ENCODE data around the gene WDR33. TPM values are rescaled to one million over a fixed set of nuclear protein-coding genes. Genes with fewer than 3 reads are reported as not detected.

WDR33 gene
- total and polyA plus RNA-seq, 2 donors (not counting 3 experiments of a cell fraction or from before 2014, with no cell fraction given) = 16.4 to 52.5 TPM

GRCh38 chr2:127763776-127764175 is 47.2 kb downstream of the WDR33 start:
- no peak for DNase-seq (ENCODE audit: low read depth, low spot score)
- H3K4me1 ChIP-seq (ENCODE audit: control insufficient read depth, extremely low read depth, insufficient read depth, low read length) = no peaks in the 10 kb centered on the region
- no TSS peak for BruUV-seq (replicated peaks)
- intact Hi-C loops (cut with micrococcal nuclease) (no loop called here), dilution Hi-C loops (cut with MboI; ENCODE audit: extremely low pct_ligation_motif_present, low sequenced_read_pairs) (no loop called here)
- no peak overlapping the region for H3K4me2 ChIP-seq (ENCODE audit: insufficient read depth, low read length)
- peaks cover 14 to 38% of the 10 kb centered on the region in 2 experiments for H3K36me3 ChIP-seq (ENCODE audit: control insufficient read depth in 2 of 2, extremely low read depth in 1 of 2, insufficient read depth in 2 of 2, low read length in 2 of 2)
- no peaks in the 10 kb centered on the region for H3K79me2 ChIP-seq (ENCODE audit: control insufficient read depth, insufficient read depth, low read length)
- no peak overlapping the region for H2AFZ ChIP-seq (ENCODE audit: low read depth, low read length)
- TF ChIP-seq GATA2 (IDR thresholded peaks at IDR 0.05; ENCODE audit: insufficient read depth, insufficient read length, low read depth, low read length) (no peak), FOS (IDR thresholded peaks at IDR 0.05; ENCODE audit: borderline replicate concordance, insufficient read depth, low read length) (no peak)
- H4K20me1 ChIP-seq (replicated peaks; ENCODE audit: control insufficient read depth, extremely low read depth, insufficient read depth, low read length) = peaks cover 2% of the 10 kb centered on the region
- POLR2A ChIA-PET = no interaction called here
- H3K4me3 ChIP-seq (replicated peaks in 1 of 3; ENCODE audit: insufficient read depth in 1 of 3, low read depth in 1 of 3, low read length in 3 of 3) = no peak overlapping the region
- no peak overlapping the region for H3K9ac ChIP-seq (replicated peaks; ENCODE audit: extremely low read depth, insufficient read depth, low read length)
- no peaks in the 10 kb centered on the region for H3K9me1 ChIP-seq (replicated peaks; ENCODE audit: control insufficient read depth, extremely low read depth, insufficient read depth, low read length)
- CTCF ChIA-PET = no interaction called here
- FAIRE-seq = no peak
- H3K9me3 ChIP-seq (replicated peaks; ENCODE audit: control insufficient read depth, insufficient read depth, low read length) = no peaks in the 10 kb centered on the region
- no peak overlapping the region for H3K27ac ChIP-seq (ENCODE audit: insufficient read depth, low read depth, low read length)
- H3K27me3 ChIP-seq (ENCODE audit: control insufficient read depth in 2 of 2, insufficient read depth in 2 of 2, low read length in 2 of 2) = no peaks in the 10 kb centered on the region

- no peak overlapping the region for H3K9ac ChIP-seq (replicated peaks; ENCODE audit: extremely low read depth, insufficient read depth, low read length)
Measured at GRCh38 chr2:127762846-127763245, 48.1 kb downstream of the WDR33 start.

More at GRCh38 chr2:127762846-127763245, 48.1 kb downstream of the WDR33 start:
- H3K79me2 ChIP-seq (ENCODE audit: control insufficient read depth, insufficient read depth, low read length) = no peaks in the 10 kb centered on the region
- FAIRE-seq (no peak), DNase-seq (ENCODE audit: low read depth, low spot score) (no peak)
- intact Hi-C loops (cut with micrococcal nuclease) = no loop called here
- no peak overlapping the region for H3K4me2 ChIP-seq (ENCODE audit: insufficient read depth, low read length)
- no peak overlapping the region for H3K27ac ChIP-seq (ENCODE audit: insufficient read depth, low read depth, low read length)
- POLR2A ChIA-PET = no interaction called here
- H3K27me3 ChIP-seq (ENCODE audit: control insufficient read depth in 2 of 2, insufficient read depth in 2 of 2, low read length in 2 of 2) = no peaks in the 10 kb centered on the region
- H3K9me3 ChIP-seq (replicated peaks; ENCODE audit: control insufficient read depth, insufficient read depth, low read length) = no peaks in the 10 kb centered on the region
- no TSS peak for BruUV-seq (replicated peaks)
- H4K20me1 ChIP-seq (replicated peaks; ENCODE audit: control insufficient read depth, extremely low read depth, insufficient read depth, low read length) = peaks cover 2% of the 10 kb centered on the region
- peaks cover 14 to 38% of the 10 kb centered on the region in 2 experiments for H3K36me3 ChIP-seq (ENCODE audit: control insufficient read depth in 2 of 2, extremely low read depth in 1 of 2, insufficient read depth in 2 of 2, low read length in 2 of 2)
- CTCF ChIA-PET = no interaction called here
- no peak overlapping the region for H3K4me3 ChIP-seq (replicated peaks in 1 of 3; ENCODE audit: insufficient read depth in 1 of 3, low read depth in 1 of 3, low read length in 3 of 3)
- H3K9me1 ChIP-seq (replicated peaks; ENCODE audit: control insufficient read depth, extremely low read depth, insufficient read depth, low read length) = no peaks in the 10 kb centered on the region
- dilution Hi-C loops (cut with MboI; ENCODE audit: extremely low pct_ligation_motif_present, low sequenced_read_pairs) = no loop called here
- no peaks in the 10 kb centered on the region for H3K4me1 ChIP-seq (ENCODE audit: control insufficient read depth, extremely low read depth, insufficient read depth, low read length)
- H2AFZ ChIP-seq (ENCODE audit: low read depth, low read length) = no peak overlapping the region
- TF ChIP-seq EZH2 (IDR thresholded peaks at IDR 0.05; ENCODE audit: borderline replicate concordance, low read depth, low read length, severe bottlenecking) (no peak), CTCF (IDR thresholded peaks at IDR 0.05; ENCODE audit: extremely low read depth in 1 of 2, insufficient read depth in 1 of 2, low read depth in 1 of 2, low read length in 2 of 2) (no peak), JUN (IDR thresholded peaks at IDR 0.05; ENCODE audit: borderline replicate concordance, insufficient read depth, insufficient read length, low read depth) (no peak), GATA2 (IDR thresholded peaks at IDR 0.05; ENCODE audit: insufficient read depth, insufficient read length, low read depth, low read length) (no peak), POLR2AphosphoS5 (IDR thresholded peaks at IDR 0.05; ENCODE audit: insufficient read depth, low read depth, low read length) (no peak), FOS (IDR thresholded peaks at IDR 0.05; ENCODE audit: borderline replicate concordance, insufficient read depth, low read length) (no peak), POLR2A (IDR thresholded peaks at IDR 0.05; ENCODE audit: low read depth, low read length) (no peak), MAX (IDR thresholded peaks at IDR 0.05; ENCODE audit: insufficient read depth, insufficient read length) (no peak), MYC (IDR thresholded peaks at IDR 0.05; ENCODE audit: low read depth, low read length) (no peak)

Measured in endothelial cell of umbilical vein (primary cell).